Inflammatory macrophage treated with lipopolysaccharide for 4 hours (primary cell): Measurements from ENCODE around the gene PDE6H.

Experiments
- DNase-seq: peaks from one replicate; pipeline ENCODE4 v3.0.0-alpha.2; 2020

PDE6H gene

GRCh38 chr12:14976658-14977057 lies 3.8 kb downstream of the PDE6H start:
- peak; percentile 75 for DNase-seq

- no peak for DNase-seq
Observed at GRCh38 chr12:14979468-14979867, 6.6 kb downstream of the PDE6H start.

- DNase-seq = peak; percentile 97
Observed at GRCh38 chr12:14981049-14981448, 8.2 kb downstream of the PDE6H start.

GRCh38 chr12:14982562-14982961 lies 9.7 kb downstream of the PDE6H start:
- peak; percentile 98 for DNase-seq

- peak; percentile 46 for DNase-seq
Observed at GRCh38 chr12:14982991-14983390, 10.1 kb downstream of the PDE6H start.

GRCh38 chr12:14984036-14984435 lies 11.2 kb downstream of the PDE6H start:
- DNase-seq = peak; percentile 25

- peak; percentile 65 for DNase-seq
Observed at GRCh38 chr12:14984766-14985285, 12.0 kb downstream of the PDE6H start.

- DNase-seq = no peak
Observed at GRCh38 chr12:14986449-14986848, 13.6 kb downstream of the PDE6H start.

- peak; percentile 89 for DNase-seq
Observed at GRCh38 chr12:14988035-14988434, 15.2 kb downstream of the PDE6H start.

- peak; percentile 27 for DNase-seq
Observed at GRCh38 chr12:14989790-14990189, 16.9 kb downstream of the PDE6H start.

GRCh38 chr12:14991069-14991468 lies 18.2 kb downstream of the PDE6H start:
- DNase-seq = peak; percentile 28

- DNase-seq = peak; percentile 54
Observed at GRCh38 chr12:14992673-14993072, 19.8 kb downstream of the PDE6H start.

- no peak for DNase-seq
Observed at GRCh38 chr12:14993117-14993516, 20.3 kb downstream of the PDE6H start.

- peak; percentile 74 for DNase-seq
Observed at GRCh38 chr12:14993537-14994266, 20.9 kb downstream of the PDE6H start.

- no peak for DNase-seq
Observed at GRCh38 chr12:14994610-14995009, 21.8 kb downstream of the PDE6H start.

GRCh38 chr12:14995583-14996425 lies 23.0 kb downstream of the PDE6H start:
- DNase-seq = peak; percentile 62

GRCh38 chr12:14997998-14998397 lies 25.2 kb downstream of the PDE6H start:
- no peak for DNase-seq

- DNase-seq = no peak
Observed at GRCh38 chr12:14999021-14999694, 26.3 kb downstream of the PDE6H start.

GRCh38 chr12:14999695-15000365 lies 27.0 kb downstream of the PDE6H start:
- no peak for DNase-seq

GRCh38 chr12:15000575-15000974 lies 27.7 kb downstream of the PDE6H start:
- DNase-seq = no peak

- no peak for DNase-seq
Observed at GRCh38 chr12:15001733-15002382, 29.0 kb downstream of the PDE6H start.

- DNase-seq = no peak
Observed at GRCh38 chr12:15004421-15004820, 31.6 kb downstream of the PDE6H start.
